Mammary epithelial cell (primary cell): ENCODE results near the gene SMARCB1.

Experiments
- EZH2 ChIP-seq: IDR thresholded peaks from 2 replicates; pipeline ENCODE4 v1.6.1; 2012; ENCODE audit warnings: low read length, inconsistent platforms, borderline replicate concordance
- TF ChIP-seq, protein P1 (sequence below), 2 donors: IDR thresholded peaks in 1 of 2; conservative IDR thresholded peaks in 1 of 2; 2 replicates each; pipeline ENCODE4 v1.5.1; 2011 to 2012; ENCODE audit warnings: inconsistent platforms in 2 of 2, low read length in 2 of 2, mild to moderate bottlenecking in 2 of 2, control low read depth in 1 of 2, low read depth in 1 of 2; ENCODE audit not compliant: insufficient read depth in 1 of 2; ENCODE audit errors: extremely low read depth in 1 of 2

DNA sequence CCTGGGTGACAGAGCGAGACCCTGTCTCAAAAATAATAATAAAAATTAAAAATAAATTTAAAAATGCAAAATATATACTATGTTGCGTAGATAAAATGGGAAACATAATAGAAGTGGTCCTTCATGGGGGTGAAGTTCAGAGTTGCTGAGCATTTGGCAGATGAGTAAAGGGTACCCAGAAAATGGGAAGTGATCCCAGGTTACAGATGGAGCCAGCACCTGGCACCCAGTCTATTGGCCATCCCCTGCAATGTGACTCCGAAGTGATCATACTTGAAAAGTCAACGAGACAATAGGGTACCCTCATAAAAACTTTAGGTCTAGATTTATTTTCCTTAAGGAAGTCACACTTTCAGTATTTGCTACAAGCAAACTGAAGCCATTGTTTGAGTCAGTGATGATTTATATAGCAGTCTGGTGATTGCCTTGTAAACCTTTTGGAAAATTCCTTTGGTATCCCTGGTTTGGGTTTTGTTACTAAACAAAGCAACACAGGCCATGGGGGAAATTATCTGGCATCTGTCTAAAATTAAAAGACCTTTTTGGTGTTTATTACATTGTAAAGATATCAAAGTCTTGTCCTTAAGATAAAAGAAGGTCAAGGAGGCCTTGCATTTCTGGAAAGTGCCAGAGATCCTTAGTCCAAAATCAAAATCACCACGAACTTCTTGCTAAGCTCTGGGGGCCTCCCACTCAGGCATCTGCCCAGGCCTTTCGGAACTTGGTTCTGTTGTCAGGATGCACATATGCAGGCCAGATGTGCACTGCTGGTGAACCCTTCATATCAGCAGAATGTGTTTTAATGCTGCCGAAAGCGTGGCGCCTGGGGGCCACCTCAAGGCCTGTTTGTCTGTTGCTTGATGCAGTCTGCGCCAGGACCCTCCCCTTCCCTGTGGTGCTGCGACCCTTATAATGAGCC lies 4.3 kb downstream of the SMARCB1 start:
- TF ChIP-seq, protein P1, sequence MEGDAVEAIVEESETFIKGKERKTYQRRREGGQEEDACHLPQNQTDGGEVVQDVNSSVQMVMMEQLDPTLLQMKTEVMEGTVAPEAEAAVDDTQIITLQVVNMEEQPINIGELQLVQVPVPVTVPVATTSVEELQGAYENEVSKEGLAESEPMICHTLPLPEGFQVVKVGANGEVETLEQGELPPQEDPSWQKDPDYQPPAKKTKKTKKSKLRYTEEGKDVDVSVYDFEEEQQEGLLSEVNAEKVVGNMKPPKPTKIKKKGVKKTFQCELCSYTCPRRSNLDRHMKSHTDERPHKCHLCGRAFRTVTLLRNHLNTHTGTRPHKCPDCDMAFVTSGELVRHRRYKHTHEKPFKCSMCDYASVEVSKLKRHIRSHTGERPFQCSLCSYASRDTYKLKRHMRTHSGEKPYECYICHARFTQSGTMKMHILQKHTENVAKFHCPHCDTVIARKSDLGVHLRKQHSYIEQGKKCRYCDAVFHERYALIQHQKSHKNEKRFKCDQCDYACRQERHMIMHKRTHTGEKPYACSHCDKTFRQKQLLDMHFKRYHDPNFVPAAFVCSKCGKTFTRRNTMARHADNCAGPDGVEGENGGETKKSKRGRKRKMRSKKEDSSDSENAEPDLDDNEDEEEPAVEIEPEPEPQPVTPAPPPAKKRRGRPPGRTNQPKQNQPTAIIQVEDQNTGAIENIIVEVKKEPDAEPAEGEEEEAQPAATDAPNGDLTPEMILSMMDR (conservative IDR thresholded peaks at IDR 0.05 in 1 of 2, IDR thresholded peaks at IDR 0.05 in 1 of 2; ENCODE audit: extremely low read depth in 1 of 2, insufficient read depth in 1 of 2, low read depth in 1 of 2, low read length in 2 of 2) = no peak
- no peak for TF ChIP-seq EZH2
